Measurements from ENCODE around the gene CCNQ.
"Not testable (repeated sequence)": the region's sequence is repeated elsewhere in the genome, so short reads cannot be mapped to it uniquely, and the experiment has no call there.

The CCNQ gene

GRCh38 chrX:153608806-153609205 is 9.9 kb upstream of the CCNQ start:
- no peak overlapping the region for H3K27ac ChIP-seq (replicated peaks)

GRCh38 chrX:153608376-153608775 is 9.4 kb upstream of the CCNQ start:
- no peak for TF ChIP-seq POLR2AphosphoS5 (IDR thresholded peaks at IDR 0.05; ENCODE audit: low read depth)
- TF ChIP-seq SPI1 (IDR thresholded peaks at IDR 0.05; ENCODE audit: borderline replicate concordance, low read depth): no peak
- no peak for TF ChIP-seq REST (IDR thresholded peaks at IDR 0.05; ENCODE audit: insufficient replicate concordance, low read depth)
- DNase-seq (ENCODE audit: low read depth in 1 of 2, low spot score in 1 of 2): no peak
- H3K27me3 ChIP-seq (ENCODE audit: insufficient read depth, poor library complexity, severe bottlenecking): no peaks in the 10 kb centered on the region
- H3K27ac ChIP-seq (replicated peaks): no peak overlapping the region
- no peak overlapping the region for H3K4me3 ChIP-seq (replicated peaks; ENCODE audit: insufficient read depth, low read length)

More at GRCh38 chrX:153608806-153609205, 9.9 kb upstream of the CCNQ start:
- no peak for DNase-seq (ENCODE audit: low read depth in 1 of 2, low spot score in 1 of 2)
- no peak overlapping the region for H3K4me3 ChIP-seq (replicated peaks; ENCODE audit: insufficient read depth, low read length)
- no peak for TF ChIP-seq REST (IDR thresholded peaks at IDR 0.05; ENCODE audit: insufficient replicate concordance, low read depth)
- no peak for TF ChIP-seq POLR2AphosphoS5 (IDR thresholded peaks at IDR 0.05; ENCODE audit: low read depth)
- TF ChIP-seq CTCF (IDR thresholded peaks at IDR 0.05; ENCODE audit: insufficient read depth, low read length): no peak
- no peak for TF ChIP-seq GABPA (IDR thresholded peaks at IDR 0.05; ENCODE audit: low read depth)
- TF ChIP-seq SPI1 (IDR thresholded peaks at IDR 0.05; ENCODE audit: borderline replicate concordance, low read depth): no peak
- H3K27me3 ChIP-seq (ENCODE audit: insufficient read depth, poor library complexity, severe bottlenecking): no peaks in the 10 kb centered on the region

- Histone ChIP-seq H3K27ac (replicated peaks) (no peak overlapping the region), H3K27me3 (ENCODE audit: insufficient read depth, poor library complexity, severe bottlenecking) (no peaks in the 10 kb centered on the region), H3K4me3 (replicated peaks; ENCODE audit: insufficient read depth, low read length) (no peak overlapping the region)
- DNase-seq (ENCODE audit: low read depth in 1 of 2, low spot score in 1 of 2): no peak
- TF ChIP-seq SPI1 (IDR thresholded peaks at IDR 0.05; ENCODE audit: borderline replicate concordance, low read depth): no peak
- no peak for TF ChIP-seq REST (IDR thresholded peaks at IDR 0.05; ENCODE audit: insufficient replicate concordance, low read depth)
- no peak for TF ChIP-seq CTCF (IDR thresholded peaks at IDR 0.05; ENCODE audit: insufficient read depth, low read length)
- TF ChIP-seq POLR2AphosphoS5 (IDR thresholded peaks at IDR 0.05; ENCODE audit: low read depth): no peak
Observed at GRCh38 chrX:153606503-153606902, 7.6 kb upstream of the CCNQ start.

GRCh38 chrX:153604666-153605380 is 5.9 kb upstream of the CCNQ start:
- not testable (repeated sequence) for H3K27me3 ChIP-seq (ENCODE audit: insufficient read depth, poor library complexity, severe bottlenecking); H3K4me3 ChIP-seq (replicated peaks; ENCODE audit: insufficient read depth, low read length); H3K27ac ChIP-seq (replicated peaks)
- DNase-seq (ENCODE audit: low read depth in 1 of 2, low spot score in 1 of 2): peak in 1 of 2 experiments; percentile 12
